AG04449 (cell line): ENCODE data around the gene LAMB3.

Experiments used
- CTCF ChIA-PET: fragments of 350-600 bp; formaldehyde crosslinking; extraction: SDS; loops from one replicate; lab custom pipeline; 2021; ENCODE audit warnings: antibody characterized with exemption; lab: Yijun Ruan, JAX
- POLR2A ChIA-PET: fragments of 400-600, 350-600 bp; formaldehyde crosslinking; extraction: SDS; loops from one replicate; lab custom pipeline; 2020; ENCODE audit warnings: antibody characterized with exemption, inconsistent platforms; lab: Yijun Ruan, JAX
- DNase-seq: peaks from one replicate; pipeline ENCODE4 v3.0.0-alpha.2; 2010; ENCODE audit warnings: low read depth, low spot score
- H3K4me3 ChIP-seq: 2 replicates; pipeline ENCODE4 v1.5.1; 2011; ENCODE audit warnings: low read depth, mild to moderate bottlenecking, control low read depth, low read length
- CTCF ChIP-seq: IDR thresholded peaks from one replicate; pipeline ENCODE4 v1.5.1; 2011; ENCODE audit warnings: mild to moderate bottlenecking, moderate library complexity, low read length, control low read depth, inconsistent platforms; ENCODE audit not compliant: insufficient read depth; ENCODE audit errors: missing control alignments

LAMB3 gene

GRCh38 chr1:209583408-209583807, 68.8 kb downstream of the LAMB3 start, which contains the start of gene CAMK1G:
CAMK1G (plus strand) TSS chr1:209583714; CDS start chr1:209594984, 11,270 bp downstream.
- TF ChIP-seq CTCF: no peak
- ChIA-PET CTCF (interaction anchor here (0.9 to 18.3 kb wide), 17 partner anchors 9 to 239 kb away, joined by 3 to 318 read pairs (median 6); no protein-coding TSS in a partner anchor), POLR2A (interaction anchor here (0.6 to 1.0 kb wide), 2 partner anchors 12 to 195 kb away, joined by 3 read pairs; no protein-coding TSS in a partner anchor)
- H3K4me3 ChIP-seq: peak within 1 kb of the TSS; percentile 59
- peak; percentile 41 for DNase-seq

DNA sequence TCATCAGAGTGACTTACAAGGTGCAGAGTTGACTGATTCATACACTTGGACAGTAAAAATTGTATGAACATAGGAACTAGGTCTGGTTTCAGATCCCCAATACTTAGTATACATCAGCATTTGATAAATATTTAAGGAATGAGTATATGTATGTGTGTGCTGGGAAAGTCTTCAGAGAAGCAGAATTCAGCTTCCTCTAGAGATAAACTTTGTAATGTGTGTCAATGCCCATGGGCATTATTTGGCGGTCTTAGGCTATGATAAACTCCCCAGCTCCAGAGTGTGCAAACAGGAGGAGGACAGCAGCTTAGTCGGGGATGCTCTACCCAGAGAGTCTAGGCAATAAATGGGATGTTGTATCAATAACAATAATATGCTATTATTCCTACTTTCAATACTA, 71.6 kb downstream of the LAMB3 start:
- no peak for TF ChIP-seq CTCF
- POLR2A ChIA-PET: no interaction called here
- no peak overlapping the region for H3K4me3 ChIP-seq
- no peak for DNase-seq
- CTCF ChIA-PET: interaction anchor here (0.6 to 18.3 kb wide), 8 partner anchors 11 to 242 kb away, joined by 3 to 318 read pairs (median 20); no protein-coding TSS in a partner anchor

DNA sequence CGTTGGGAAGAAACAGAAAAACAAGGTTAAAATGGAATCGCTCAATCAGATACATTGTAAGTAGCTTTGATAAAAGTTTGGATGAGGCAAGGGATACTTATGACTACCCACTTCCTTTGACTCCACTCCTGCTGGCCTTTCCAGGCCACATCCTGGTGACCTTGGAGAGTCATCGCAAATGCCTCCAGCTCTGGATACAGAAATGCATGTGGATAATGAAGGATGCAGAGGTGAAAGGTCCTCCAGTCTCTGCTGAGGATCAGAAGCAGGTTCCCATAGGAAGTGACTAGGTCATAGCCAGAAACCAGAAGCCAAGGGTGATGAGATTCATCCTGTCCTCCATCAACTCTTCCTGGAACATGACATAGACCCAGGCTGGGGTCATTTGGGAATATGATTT, 74.9 kb downstream of the LAMB3 start:
- no peak overlapping the region for H3K4me3 ChIP-seq
- no peak for DNase-seq
- POLR2A ChIA-PET: no interaction called here
- CTCF ChIA-PET: interaction anchor here (0.7 to 18.3 kb wide), 30 partner anchors 6 to 273 kb away, joined by 3 to 318 read pairs (median 6); partner anchors contain the start of genes CAMK1G, G0S2 and HSD11B1
- no peak for TF ChIP-seq CTCF

- POLR2A ChIA-PET: no interaction called here
- CTCF ChIA-PET: interaction anchor here (0.7 to 18.3 kb wide), 37 partner anchors 6 to 284 kb away, joined by 3 to 318 read pairs (median 6); partner anchors contain the start of genes CAMK1G, G0S2 and HSD11B1
- peak; percentile 96 for TF ChIP-seq CTCF
- DNase-seq: no peak
- H3K4me3 ChIP-seq: no peak overlapping the region
These were observed 75.6 kb downstream of the LAMB3 start for GRCh38 chr1:209576392-209577197.

- no peak overlapping the region for H3K4me3 ChIP-seq
- DNase-seq: no peak
- TF ChIP-seq CTCF: no peak
- ChIA-PET POLR2A (no interaction called here), CTCF (interaction anchor here (0.6 to 18.0 kb wide), 10 partner anchors 10 to 179 kb away, joined by 3 to 318 read pairs (median 8); partner anchors contain the start of genes CAMK1G and G0S2)
These were observed 81.5 kb downstream of the LAMB3 start for GRCh38 chr1:209570743-209571142.

- H3K4me3 ChIP-seq: no peak overlapping the region
- ChIA-PET CTCF (interaction anchor here (0.6 to 18.0 kb wide), 35 partner anchors 9 to 363 kb away, joined by 3 to 318 read pairs (median 4); partner anchors contain the start of gene CAMK1G), POLR2A (interaction anchor here (0.6 kb wide), 1 partner anchor 58 kb away, joined by 3 read pairs; no protein-coding TSS in a partner anchor)
- DNase-seq: peak; percentile 21
- TF ChIP-seq CTCF: peak; percentile 84
These were observed 82.6 kb downstream of the LAMB3 start for GRCh38 chr1:209569455-209570207.
